ENCODE measurements around the gene EXOSC6.
"Not testable (repeated sequence)": the region's sequence is repeated elsewhere in the genome, so short reads cannot be mapped to it uniquely, and the experiment has no call there.

The EXOSC6 gene

DNA sequence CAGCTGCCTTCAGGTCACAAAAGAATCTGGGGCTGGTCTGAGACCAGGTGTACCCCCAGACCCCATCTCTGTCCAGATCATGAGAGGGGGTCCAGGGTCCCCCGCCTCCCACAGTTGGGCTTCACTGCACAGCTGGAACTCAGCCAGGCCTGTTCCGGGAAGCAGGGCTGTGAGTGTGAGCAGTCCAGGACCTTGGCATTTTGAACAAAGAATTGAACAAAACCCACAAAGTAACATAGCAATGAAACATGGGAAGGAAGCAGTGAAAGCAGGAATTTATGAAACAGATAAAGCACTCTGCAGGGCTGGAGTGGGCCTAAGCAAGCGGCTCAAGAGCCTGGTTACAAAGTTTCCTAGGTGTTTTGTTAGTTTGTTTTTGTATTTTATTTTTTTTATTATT is 53.1 kb downstream of the EXOSC6 start:
- DNase-seq (ENCODE audit: low spot score): not testable (repeated sequence)

DNA sequence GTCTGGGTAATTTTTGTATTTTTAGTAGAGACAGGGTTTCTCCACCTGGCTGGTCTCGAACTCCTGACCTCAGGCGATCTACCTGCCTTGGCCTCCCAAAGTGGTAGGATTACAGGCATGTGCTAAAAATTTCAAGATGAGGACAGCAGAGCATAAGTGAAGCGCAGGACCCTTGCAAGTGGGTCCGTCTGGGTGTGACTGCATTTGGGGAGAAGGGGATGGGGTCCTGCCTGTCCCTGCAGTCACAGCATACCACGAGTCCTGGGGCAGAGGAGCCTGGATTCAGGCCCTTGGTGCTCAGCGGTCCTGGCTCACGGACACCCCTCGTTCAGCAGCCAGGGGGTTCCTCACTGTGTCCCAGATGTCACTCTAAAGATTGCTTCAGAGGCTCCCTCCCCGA is 53.5 kb downstream of the EXOSC6 start:
- DNase-seq (ENCODE audit: low spot score): not testable (repeated sequence)

DNA sequence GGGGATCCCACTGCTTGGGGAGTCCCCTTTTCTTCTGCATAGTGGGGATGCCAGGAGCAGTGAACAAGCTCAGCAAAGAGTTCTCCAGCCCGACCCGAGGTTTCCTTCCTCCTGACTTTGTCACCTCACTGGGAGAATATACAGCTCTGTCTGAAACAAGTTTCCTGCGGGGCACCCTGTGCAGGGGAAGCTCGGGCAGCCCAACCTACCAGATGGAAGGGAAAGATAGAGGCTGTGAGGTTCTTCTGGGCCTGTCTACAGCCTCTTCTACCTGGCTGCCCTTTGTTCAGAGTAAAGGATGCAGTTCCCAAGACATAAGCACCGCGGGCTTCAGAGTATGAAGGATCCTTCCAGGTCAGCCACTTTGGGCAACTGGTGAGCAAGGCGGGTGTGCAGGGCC is 54.1 kb downstream of the EXOSC6 start:
- DNase-seq (ENCODE audit: low spot score): not testable (repeated sequence)

Measured in HuH-7.5 (cell line).